Measurements from ENCODE around the gene SV2C.

Gene SV2C

GRCh38 chr5:76269932-76270610 is 186.9 kb downstream of the SV2C start:
- no peaks in the 10 kb centered on the region for H3K9me3 ChIP-seq
- no peak overlapping the region for H3K27ac ChIP-seq
- H3K4me1 ChIP-seq: no peaks in the 10 kb centered on the region
- no peak for DNase-seq
- no peak for TF ChIP-seq CTCF (IDR thresholded peaks at IDR 0.05)
- H3K4me3 ChIP-seq: no peak overlapping the region
- H3K36me3 ChIP-seq: no peaks in the 10 kb centered on the region
- H3K27me3 ChIP-seq: no peaks in the 10 kb centered on the region
- intact Hi-C loops (cut with DNase I; ENCODE audit: low total_unique reads): no loop called here

GRCh38 chr5:76271836-76272235 is 188.7 kb downstream of the SV2C start:
- Histone ChIP-seq H3K27ac (no peak overlapping the region), H3K36me3 (no peaks in the 10 kb centered on the region), H3K4me3 (no peak overlapping the region), H3K4me1 (no peaks in the 10 kb centered on the region), H3K9me3 (no peaks in the 10 kb centered on the region), H3K27me3 (no peaks in the 10 kb centered on the region)
- TF ChIP-seq CTCF (IDR thresholded peaks at IDR 0.05): no peak
- intact Hi-C loops (cut with DNase I; ENCODE audit: low total_unique reads): no loop called here
- no peak for DNase-seq

- Histone ChIP-seq H3K27ac (no peak overlapping the region), H3K4me1 (no peaks in the 10 kb centered on the region), H3K9me3 (no peaks in the 10 kb centered on the region), H3K27me3 (no peaks in the 10 kb centered on the region), H3K4me3 (no peak overlapping the region), H3K36me3 (no peaks in the 10 kb centered on the region)
- DNase-seq: no peak
- intact Hi-C loops (cut with DNase I; ENCODE audit: low total_unique reads): no loop called here
- TF ChIP-seq CTCF (IDR thresholded peaks at IDR 0.05): no peak
Observed at GRCh38 chr5:76273206-76273885, 190.2 kb downstream of the SV2C start.

- intact Hi-C loops (cut with DNase I; ENCODE audit: low total_unique reads): no loop called here
- no peaks in the 10 kb centered on the region for H3K27me3 ChIP-seq
- H3K27ac ChIP-seq: no peak overlapping the region
- no peaks in the 10 kb centered on the region for H3K4me1 ChIP-seq
- TF ChIP-seq CTCF (IDR thresholded peaks at IDR 0.05): no peak
- no peak for DNase-seq
- no peak overlapping the region for H3K4me3 ChIP-seq
- no peaks in the 10 kb centered on the region for H3K36me3 ChIP-seq
- no peaks in the 10 kb centered on the region for H3K9me3 ChIP-seq
Observed at GRCh38 chr5:76274571-76274970, 191.4 kb downstream of the SV2C start.

GRCh38 chr5:76277736-76278135 is 194.6 kb downstream of the SV2C start:
- H3K36me3 ChIP-seq: no peaks in the 10 kb centered on the region
- no peaks in the 10 kb centered on the region for H3K4me1 ChIP-seq
- H3K27ac ChIP-seq: no peak overlapping the region
- intact Hi-C loops (cut with DNase I; ENCODE audit: low total_unique reads): no loop called here
- TF ChIP-seq CTCF (IDR thresholded peaks at IDR 0.05): no peak
- DNase-seq: no peak
- no peak overlapping the region for H3K4me3 ChIP-seq
- H3K27me3 ChIP-seq: no peaks in the 10 kb centered on the region
- H3K9me3 ChIP-seq: no peaks in the 10 kb centered on the region
